ENCODE data around the gene EBLN2. TPM values are rescaled to one million over a fixed set of nuclear protein-coding genes. Genes with fewer than 3 reads are reported as not detected.

The EBLN2 gene
- total RNA-seq, result 1 to 10 TPM; 4.7 to 6.9 TPM

- no peaks in the 10 kb centered on the region for H3K9me3 ChIP-seq
- ATAC-seq (ENCODE audit: insufficient number of reproducible peaks, low FRiP score, low read depth) (no peak), DNase-seq (ENCODE audit: low spot score) (no peak)
- no peak for TF ChIP-seq CTCF (IDR thresholded peaks at IDR 0.05)
- peaks cover 0 to 2% of the 10 kb centered on the region in 2 donors for H3K4me1 ChIP-seq (ENCODE audit: control insufficient read depth in 1 of 2, low read depth in 2 of 2)
- H3K36me3 ChIP-seq, result peaks cover 19% of the 10 kb centered on the region
- no peaks in the 10 kb centered on the region for H3K27me3 ChIP-seq (replicated peaks; ENCODE audit: insufficient read depth)
- no peak within 1 kb of the TSS for H3K27ac ChIP-seq
- no peak within 1 kb of the TSS for H3K4me3 ChIP-seq
Observed at GRCh38 chr3:73061416-73061815, at the start of gene EBLN2. TSS of gene EBLN2 (plus strand) at chr3:73061659. CDS start at chr3:73062082, 423 bp downstream.

GRCh38 chr3:73018298-73018697, 43.2 kb upstream of the EBLN2 start:
- no peak for TF ChIP-seq CTCF (IDR thresholded peaks at IDR 0.05)
- no peak overlapping the region for H3K27ac ChIP-seq
- no peak overlapping the region for H3K4me3 ChIP-seq
- H3K27me3 ChIP-seq (replicated peaks; ENCODE audit: insufficient read depth), result no peaks in the 10 kb centered on the region
- peaks cover 16 to 23% of the 10 kb centered on the region in 2 donors for H3K4me1 ChIP-seq (ENCODE audit: control insufficient read depth in 1 of 2, low read depth in 2 of 2)
- DNase-seq (ENCODE audit: low spot score) (no peak), ATAC-seq (ENCODE audit: insufficient number of reproducible peaks, low FRiP score, low read depth) (no peak)
- peaks cover 5% of the 10 kb centered on the region for H3K36me3 ChIP-seq
- H3K9me3 ChIP-seq, result no peaks in the 10 kb centered on the region

DNA sequence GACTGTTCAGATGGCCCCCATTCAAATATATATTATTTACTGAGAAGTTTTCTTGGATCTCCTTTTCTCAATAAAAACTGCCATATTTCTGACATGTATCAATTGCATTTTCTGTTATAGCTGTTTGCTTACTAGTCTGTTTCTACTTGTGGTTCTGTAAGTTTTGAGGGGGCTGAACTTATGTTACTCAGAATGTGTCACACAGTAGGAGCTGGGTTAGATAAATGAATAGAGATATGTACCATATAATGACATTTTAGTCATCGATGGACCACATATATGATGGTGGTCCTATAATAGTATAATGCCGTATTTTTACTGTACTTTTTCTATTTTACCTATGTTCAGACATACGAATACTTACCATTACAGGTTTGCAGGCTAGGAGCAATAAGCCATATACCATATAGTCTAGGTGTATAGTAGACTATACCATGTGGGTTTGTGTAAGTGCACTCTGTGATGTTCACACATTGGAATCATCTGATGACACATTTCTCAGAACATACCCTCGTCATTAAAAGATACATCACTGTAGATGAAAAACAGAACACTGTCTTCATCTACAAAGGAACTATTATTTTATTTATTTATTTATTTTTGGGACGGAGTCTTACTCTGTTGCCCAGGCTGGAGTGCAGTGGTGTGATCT, 42.5 kb upstream of the EBLN2 start:
- Histone ChIP-seq H3K36me3 (peaks cover under 1% of the 10 kb centered on the region), H3K9me3 (no peaks in the 10 kb centered on the region), H3K27ac (no peak overlapping the region), H3K4me3 (no peak overlapping the region), H3K27me3 (replicated peaks; ENCODE audit: insufficient read depth) (no peaks in the 10 kb centered on the region), H3K4me1 (ENCODE audit: control insufficient read depth in 1 of 2, low read depth in 2 of 2) (peaks cover 12 to 24% of the 10 kb centered on the region in 2 donors)
- DNase-seq (ENCODE audit: low spot score) (no peak), ATAC-seq (ENCODE audit: insufficient number of reproducible peaks, low FRiP score, low read depth) (no peak)
- TF ChIP-seq CTCF (IDR thresholded peaks at IDR 0.05), result no peak

DNA sequence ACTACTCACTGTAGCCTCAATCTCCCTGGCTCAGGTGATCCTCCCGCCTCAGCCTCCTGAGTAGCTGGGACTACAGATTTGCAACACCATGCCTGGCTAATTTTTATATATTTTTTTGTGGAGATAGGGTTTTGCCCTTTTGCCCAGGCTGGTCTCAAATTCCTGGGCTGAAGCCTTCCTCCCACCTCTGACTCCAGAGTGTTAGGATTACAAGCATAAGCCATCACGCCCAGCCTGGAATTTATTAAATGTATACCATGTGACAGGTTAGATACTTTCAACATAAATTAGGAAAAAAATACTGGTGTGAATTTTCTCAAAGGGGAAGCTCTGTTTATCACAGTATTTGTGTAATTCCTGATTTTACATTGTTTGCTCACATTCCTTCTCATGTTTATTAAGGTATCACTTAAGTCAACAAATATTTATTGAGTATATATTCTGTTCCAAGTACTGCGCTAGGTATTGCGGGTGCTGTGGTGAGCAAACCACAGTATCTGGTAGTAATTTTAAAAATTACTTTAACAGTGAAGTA, 40.1 kb upstream of the EBLN2 start:
- DNase-seq (ENCODE audit: low spot score) (no peak), ATAC-seq (ENCODE audit: insufficient number of reproducible peaks, low FRiP score, low read depth) (no peak)
- Histone ChIP-seq H3K4me1 (ENCODE audit: control insufficient read depth in 1 of 2, low read depth in 2 of 2) (peaks cover 33 to 34% of the 10 kb centered on the region in 2 donors), H3K27ac (no peak overlapping the region), H3K9me3 (no peaks in the 10 kb centered on the region), H3K27me3 (replicated peaks; ENCODE audit: insufficient read depth) (no peaks in the 10 kb centered on the region), H3K36me3 (no peaks in the 10 kb centered on the region), H3K4me3 (no peak overlapping the region)
- TF ChIP-seq CTCF (IDR thresholded peaks at IDR 0.05), result no peak

GRCh38 chr3:73024836-73025235, 36.6 kb upstream of the EBLN2 start:
- H3K4me1 ChIP-seq (ENCODE audit: control insufficient read depth in 1 of 2, low read depth in 2 of 2), result peaks cover 39 to 44% of the 10 kb centered on the region in 2 donors
- peak overlapping the region in 1 of 2 donors; percentile 15 for H3K27ac ChIP-seq
- ATAC-seq (ENCODE audit: insufficient number of reproducible peaks, low FRiP score, low read depth), result no peak

More at GRCh38 chr3:73024836-73025235, 36.6 kb upstream of the EBLN2 start:
- H3K27me3 ChIP-seq (replicated peaks; ENCODE audit: insufficient read depth), result no peaks in the 10 kb centered on the region
- no peak overlapping the region for H3K4me3 ChIP-seq
- no peaks in the 10 kb centered on the region for H3K36me3 ChIP-seq
- no peaks in the 10 kb centered on the region for H3K9me3 ChIP-seq
- no peak for DNase-seq (ENCODE audit: low spot score)
- TF ChIP-seq CTCF (IDR thresholded peaks at IDR 0.05), result no peak
